Activated CD4-positive, CD25-positive, alpha-beta regulatory T cell treated with anti-CD3 and anti-CD28 coated beads, Interleukin-2, amount 50 U/mL, for 24 hours (primary cell): ENCODE measurements around the gene CTRB1.

ENCODE experiments used
- ATAC-seq, 2 donors: fragments of 150-1000 bp; cut with Tn5 transposase; one replicate each; pipeline ENCODE4 v1.10.0; 2021; ENCODE audit warnings: mild to moderate bottlenecking in 1 of 2, moderate library complexity in 1 of 2

Gene CTRB1

DNA sequence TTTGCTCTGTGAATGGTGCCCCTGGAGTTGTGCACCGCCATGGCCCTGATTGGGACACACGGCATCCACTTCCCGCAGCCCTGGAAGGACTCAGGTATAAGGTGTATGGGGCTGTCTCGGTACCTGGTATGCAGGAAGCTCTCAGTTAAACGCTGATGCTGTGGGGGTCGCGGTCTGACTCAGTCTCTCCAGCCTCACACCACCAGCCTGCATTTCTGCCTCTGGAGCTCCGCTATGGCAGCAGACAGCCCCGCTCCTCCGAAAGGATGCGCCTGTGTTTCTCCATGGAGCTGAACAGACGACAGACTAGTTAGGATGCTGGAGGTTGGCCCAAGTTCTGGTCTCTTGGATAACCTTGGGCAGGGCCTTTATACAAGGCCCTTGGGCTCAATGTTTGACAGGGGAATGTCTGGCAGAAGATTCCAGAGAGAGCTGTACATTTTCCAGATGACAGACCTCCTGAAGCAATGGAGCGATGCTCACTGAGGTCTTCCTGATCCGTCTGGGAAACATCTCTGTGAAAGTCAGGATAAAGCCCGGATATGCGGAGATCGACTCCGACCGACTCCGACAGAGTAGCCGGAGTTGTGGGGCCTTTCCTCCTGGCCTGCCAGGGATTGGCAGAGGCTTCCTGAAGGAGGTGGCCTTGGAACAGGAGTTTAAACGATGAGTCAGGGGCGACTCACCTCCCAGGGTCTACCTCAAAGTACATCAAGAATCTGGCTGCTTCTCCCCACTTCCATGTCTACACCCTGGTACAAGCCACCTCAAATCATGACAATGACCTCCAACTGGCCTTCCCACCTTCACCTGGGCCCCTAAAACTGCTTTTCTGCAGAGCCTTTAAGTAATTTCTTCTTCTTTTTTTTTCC, 54.5 kb downstream of the CTRB1 start:
- ATAC-seq: no peak
